Esophagus squamous epithelium (tissue), 5 donors: ENCODE measurements around the gene ANKRD52. TPM values are rescaled to one million over a fixed set of nuclear protein-coding genes. Genes with fewer than 3 reads are reported as not detected.

Experiments used
- DNase-seq: peaks from one replicate; lab custom pipeline; 2025; lab: John Stamatoyannopoulos, UW
- H3K27ac ChIP-seq, 4 donors: fragments of 200-600 bp; sonication (generic); one replicate each; pipeline ENCODE4 v1.5.1; 2016 to 2019; ENCODE audit warnings: mild to moderate bottlenecking in 1 of 4
- H3K27me3 ChIP-seq, 4 donors: fragments of 200-600 bp; sonication (generic); 1 replicate in 3 of 4; 2 replicates in 1 of 4; pipeline versions ENCODE4 v1.5.1 to v1.6.0; 2017 to 2021; ENCODE audit warnings: antibody characterized with exemption in 1 of 4
- H3K36me3 ChIP-seq, 3 donors: fragments of 200-600 bp; sonication (generic); one replicate each; pipeline ENCODE4 v1.5.1; 2016 to 2019
- H3K4me1 ChIP-seq, 3 donors: fragments of 200-600 bp; sonication (generic); one replicate each; pipeline ENCODE4 v1.5.1; 2017 to 2019
- H3K4me3 ChIP-seq, 4 donors: fragments of 200-600 bp; sonication (generic); 1 replicate in 3 of 4; 2 replicates in 1 of 4; pipeline ENCODE4 v1.5.1; 2016 to 2019; ENCODE audit warnings: mild to moderate bottlenecking in 2 of 4, moderate library complexity in 1 of 4
- H3K9me3 ChIP-seq, 3 donors: fragments of 200-600 bp; sonication (generic); one replicate each; pipeline ENCODE4 v1.5.1; 2016 to 2019
- CTCF ChIP-seq, 6 experiments: fragments of 450-650 bp in 4 of 6; fragments of 200-600 bp in 2 of 6; sonication (generic) in 2 of 6; IDR thresholded peaks; one replicate each; pipeline ENCODE4 v1.5.1; 2016 to 2019; ENCODE audit warnings: antibody characterized with exemption in 6 of 6, mild to moderate bottlenecking in 4 of 6, moderate library complexity in 4 of 6
- POLR2A ChIP-seq, 4 donors: fragments of 450-650 bp; IDR thresholded peaks; one replicate each; pipeline ENCODE4 v1.6.1; 2017; ENCODE audit warnings: antibody characterized with exemption in 4 of 4, mild to moderate bottlenecking in 4 of 4, moderate library complexity in 3 of 4
- WGBS, 2 donors: methylation state at CpG; one replicate each; pipeline ENCODE4 v1.1.5; 2018; 5-methylcytosine and 5-hydroxymethylcytosine counted together
- intact Hi-C: fragments of 100-400 bp; cut with DNase I; formaldehyde crosslinking; loops from one replicate; pipeline ENCODE4 v1.15.0; 2022
- total RNA-seq, 4 donors: library from RNA; depleted of rRNA; stranded (reverse); fragments of >200 nt; gene quantifications; one replicate each; pipeline ENCODE4 v1.1.0, GENCODE V29; 2016
- donor health status: DM: yes; HTN: yes; CAD: no.

Gene ANKRD52
- total RNA-seq, 4 donors from 2014 or later = 9.2 to 15.8 (median 13.9) TPM

- TF ChIP-seq CTCF (IDR thresholded peaks at IDR 0.05) (no peak), POLR2A (IDR thresholded peaks at IDR 0.05) (no peak)
- Histone ChIP-seq H3K4me3 (no peak overlapping the region), H3K36me3 (peaks cover 26 to 91% (median 61%) of the 10 kb centered on the region in 3 donors), H3K9me3 (no peaks in the 10 kb centered on the region), H3K27me3 (no peaks in the 10 kb centered on the region), H3K4me1 (peaks cover 0 to 12% (median 0%) of the 10 kb centered on the region in 3 donors), H3K27ac (no peak overlapping the region)
- intact Hi-C loops = no loop called here
- WGBS, 2 donors = 86 to 91% methylated on average over 5 of the region's 5 CpGs
- no peak for DNase-seq
Observed at GRCh38 chr12:56213878-56214277, 44.3 kb downstream of the ANKRD52 start.

GRCh38 chr12:56212361-56212760, 45.8 kb downstream of the ANKRD52 start:
- intact Hi-C loops = no loop called here
- WGBS, 2 donors = no CpG with 5 or more reads among the region's 1 CpG
- no peak overlapping the region for H3K27ac ChIP-seq
- no peak overlapping the region for H3K4me3 ChIP-seq
- no peak for DNase-seq
- TF ChIP-seq CTCF (IDR thresholded peaks at IDR 0.05) (no peak), POLR2A (IDR thresholded peaks at IDR 0.05) (no peak)
- H3K27me3 ChIP-seq = no peaks in the 10 kb centered on the region
- peaks cover 31 to 100% (median 66%) of the 10 kb centered on the region in 3 donors for H3K36me3 ChIP-seq
- H3K4me1 ChIP-seq = peaks cover 0 to 2% (median 0%) of the 10 kb centered on the region in 3 donors
- no peaks in the 10 kb centered on the region for H3K9me3 ChIP-seq

GRCh38 chr12:56208006-56208405, 50.2 kb downstream of the ANKRD52 start:
- Histone ChIP-seq H3K27me3 (no peaks in the 10 kb centered on the region), H3K36me3 (peaks cover 28 to 92% (median 53%) of the 10 kb centered on the region in 3 donors), H3K4me1 (peaks cover 0 to 5% (median 0%) of the 10 kb centered on the region in 3 donors), H3K9me3 (no peaks in the 10 kb centered on the region), H3K27ac (no peak overlapping the region), H3K4me3 (no peak overlapping the region)
- no peak for DNase-seq
- intact Hi-C loops = no loop called here
- no peak for TF ChIP-seq POLR2A (IDR thresholded peaks at IDR 0.05)
- TF ChIP-seq CTCF (IDR thresholded peaks at IDR 0.05) = no peak
- WGBS, 2 donors = 90 to 91% methylated on average over 2 to 6 of the region's 6 CpGs

GRCh38 chr12:56206452-56207166, 51.6 kb downstream of the ANKRD52 start:
- 57 to 65% methylated on average over 6 to 14 of the region's 14 CpGs for WGBS, 2 donors
- no peak overlapping the region for H3K27ac ChIP-seq
- H3K4me1 ChIP-seq = peaks cover 0 to 5% (median 0%) of the 10 kb centered on the region in 3 donors
- TF ChIP-seq CTCF (IDR thresholded peaks at IDR 0.05) = peak in 5 of 6 experiments; percentile 39 to 66 (median 54)
- TF ChIP-seq POLR2A (IDR thresholded peaks at IDR 0.05) = no peak
- H3K27me3 ChIP-seq = no peaks in the 10 kb centered on the region
- intact Hi-C loops = no loop called here
- H3K9me3 ChIP-seq = no peaks in the 10 kb centered on the region
- H3K36me3 ChIP-seq = peaks cover 21 to 78% (median 39%) of the 10 kb centered on the region in 3 donors
- no peak overlapping the region for H3K4me3 ChIP-seq
- no peak for DNase-seq

GRCh38 chr12:56205445-56205844, 52.7 kb downstream of the ANKRD52 start:
- Histone ChIP-seq H3K27ac (no peak overlapping the region), H3K27me3 (no peaks in the 10 kb centered on the region), H3K36me3 (peaks cover 21 to 66% (median 29%) of the 10 kb centered on the region in 3 donors), H3K4me3 (no peak overlapping the region), H3K9me3 (no peaks in the 10 kb centered on the region), H3K4me1 (peaks cover 0 to 5% (median 0%) of the 10 kb centered on the region in 3 donors)
- TF ChIP-seq CTCF (IDR thresholded peaks at IDR 0.05) (peak in 1 of 6 experiments; percentile 4), POLR2A (IDR thresholded peaks at IDR 0.05) (no peak)
- intact Hi-C loops = no loop called here
- no peak for DNase-seq
